ENCODE measurements around the gene RLF.
"Not testable (repeated sequence)": the region's sequence is repeated elsewhere in the genome, so short reads cannot be mapped to it uniquely, and the experiment has no call there.

Gene RLF

DNA sequence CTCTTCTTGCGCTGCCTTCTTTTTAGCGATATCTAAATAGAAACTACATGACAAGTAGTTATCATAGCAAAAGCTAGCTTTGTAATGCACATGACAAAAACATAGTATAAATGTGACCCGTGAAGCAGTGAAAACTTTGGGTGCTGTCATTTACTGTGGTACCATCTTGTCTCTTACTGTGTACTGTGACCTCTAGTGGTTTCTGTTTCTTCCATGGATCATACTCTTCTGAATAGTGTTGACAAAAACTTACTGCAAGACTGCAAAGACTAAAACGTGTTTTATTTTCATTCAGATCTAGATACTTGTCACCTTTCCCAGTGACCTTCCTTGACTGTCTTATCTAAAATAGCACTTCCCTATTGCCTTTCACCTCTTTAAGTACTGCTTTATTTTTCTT lies 6.1 kb downstream of the RLF start:
- in situ Hi-C loops (cut with MboI; ENCODE audit: low sequenced_read_pairs), result no loop called here

DNA sequence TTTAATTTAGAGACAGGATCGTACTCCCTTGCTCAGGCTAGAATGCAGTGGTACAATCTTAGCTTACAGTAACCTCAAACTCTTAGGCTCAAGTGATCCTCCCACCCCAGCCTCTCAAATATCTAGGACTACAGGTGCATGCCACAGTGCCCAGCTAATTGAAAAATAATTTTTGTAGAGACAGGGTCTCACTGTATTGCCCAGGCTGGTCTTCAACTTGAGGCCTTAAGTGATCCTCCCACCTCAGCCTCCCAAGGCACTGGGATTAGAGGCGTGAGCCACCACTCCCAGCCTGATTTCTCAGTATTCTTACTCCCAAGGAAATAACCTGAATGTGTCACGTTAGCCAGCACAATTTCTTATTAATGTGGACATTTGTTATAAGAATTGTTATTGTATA lies 9.8 kb downstream of the RLF start:
- in situ Hi-C loops (cut with MboI; ENCODE audit: low sequenced_read_pairs), result no loop called here

DNA sequence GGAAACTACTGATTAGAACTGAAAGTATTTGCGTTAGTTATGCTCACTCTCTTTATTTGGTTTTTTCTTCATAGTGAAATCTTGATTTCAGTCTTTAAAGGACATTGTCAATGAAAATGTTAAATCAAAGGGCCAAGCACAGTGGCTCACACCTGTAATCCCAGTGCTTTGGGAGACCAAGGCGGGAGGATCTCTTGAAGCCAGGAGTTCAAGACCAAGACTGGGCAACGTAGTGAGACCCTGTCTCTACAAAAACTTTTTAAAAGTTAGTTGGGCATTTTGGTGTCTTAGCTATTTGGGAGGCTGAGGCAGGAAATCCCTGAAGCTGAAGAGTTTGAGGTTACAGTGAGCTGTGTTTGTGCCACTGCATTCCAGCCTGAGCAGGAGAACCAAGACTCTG lies 13.6 kb downstream of the RLF start:
- in situ Hi-C loops (cut with MboI; ENCODE audit: low sequenced_read_pairs), result no loop called here

- in situ Hi-C loops (cut with MboI; ENCODE audit: low sequenced_read_pairs), result not testable (repeated sequence)
Observed at GRCh38 chr1:40176989-40177388, 15.8 kb downstream of the RLF start.

- in situ Hi-C loops (cut with MboI; ENCODE audit: low sequenced_read_pairs), result no loop called here
Observed at GRCh38 chr1:40178200-40178599, 17.0 kb downstream of the RLF start.

DNA sequence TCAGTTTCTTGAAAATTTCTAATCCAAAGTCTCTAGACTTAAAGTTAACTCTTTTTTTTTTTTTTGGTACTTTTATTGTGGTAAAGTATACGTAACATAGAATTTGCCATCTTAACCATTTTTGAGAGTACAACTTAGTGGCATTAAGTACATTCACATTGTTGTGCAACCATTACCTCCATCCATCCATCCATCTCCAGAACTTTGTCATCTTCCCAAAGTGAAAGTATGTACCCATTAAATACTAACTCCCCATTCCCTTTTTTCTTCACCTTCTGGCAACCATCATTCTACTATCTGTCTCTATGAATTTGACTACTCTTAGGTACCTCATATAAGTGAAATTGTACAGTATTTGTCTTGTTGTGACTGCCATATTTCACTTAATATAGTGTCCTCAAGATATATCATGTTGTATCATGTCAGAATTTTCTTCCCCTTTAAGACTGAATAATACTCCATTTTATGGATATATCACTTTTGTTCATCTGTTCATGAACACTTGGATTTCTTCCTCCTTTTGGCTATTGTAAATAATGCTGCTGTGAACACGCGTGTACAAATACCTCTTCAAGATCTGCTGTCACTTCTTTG lies 18.4 kb downstream of the RLF start:
- in situ Hi-C loops (cut with MboI; ENCODE audit: low sequenced_read_pairs), result no loop called here

- in situ Hi-C loops (cut with MboI; ENCODE audit: low sequenced_read_pairs), result no loop called here
Observed at GRCh38 chr1:40183055-40183710, 22.0 kb downstream of the RLF start.

- in situ Hi-C loops (cut with MboI; ENCODE audit: low sequenced_read_pairs), result no loop called here
Observed at GRCh38 chr1:40184193-40184592, 23.0 kb downstream of the RLF start.

DNA sequence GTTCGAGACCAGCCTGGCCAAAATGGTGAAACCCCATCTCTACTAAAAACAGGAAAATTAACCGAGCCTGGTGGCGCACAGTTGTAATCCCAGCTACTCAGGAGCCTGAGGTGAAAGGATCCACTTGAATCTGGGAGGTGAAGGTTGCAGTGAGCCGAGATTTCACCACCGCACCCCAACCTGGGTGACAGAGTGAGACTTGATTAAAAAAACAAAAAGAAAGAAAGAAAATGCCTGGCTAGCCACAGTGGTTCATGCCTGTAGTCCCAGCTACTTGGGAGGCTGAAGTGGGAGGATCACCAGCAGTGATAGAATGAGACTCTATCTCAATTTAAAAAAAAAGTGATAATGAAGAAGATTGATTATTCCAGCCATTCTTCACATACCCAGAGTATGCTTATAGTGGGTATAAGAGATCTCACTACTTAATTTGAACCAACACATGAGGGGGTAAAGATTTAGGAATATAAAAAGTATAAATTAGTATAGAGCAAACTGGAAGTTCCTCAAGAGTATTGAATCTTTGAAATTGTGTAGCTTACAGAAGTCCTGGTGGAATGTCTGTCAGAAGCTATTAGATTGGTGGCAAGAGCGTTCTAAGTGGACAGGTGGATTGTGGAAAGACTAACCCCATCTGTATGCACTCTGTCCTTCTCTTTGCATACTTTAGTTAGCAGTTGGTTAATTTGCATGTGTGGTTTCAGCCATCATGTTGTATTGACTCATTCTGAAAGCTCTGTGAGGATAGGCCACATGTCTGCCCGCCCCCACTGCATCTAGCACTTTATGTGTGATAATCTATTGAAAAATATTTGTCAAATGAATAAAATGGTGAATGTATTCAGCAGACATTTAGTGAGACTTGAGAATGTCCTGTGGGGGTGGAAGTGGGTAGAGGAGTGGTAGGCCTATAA lies 25.0 kb downstream of the RLF start:
- in situ Hi-C loops (cut with MboI; ENCODE audit: low sequenced_read_pairs), result no loop called here

GRCh38 chr1:40187399-40187798 lies 26.2 kb downstream of the RLF start:
- in situ Hi-C loops (cut with MboI; ENCODE audit: low sequenced_read_pairs), result no loop called here

DNA sequence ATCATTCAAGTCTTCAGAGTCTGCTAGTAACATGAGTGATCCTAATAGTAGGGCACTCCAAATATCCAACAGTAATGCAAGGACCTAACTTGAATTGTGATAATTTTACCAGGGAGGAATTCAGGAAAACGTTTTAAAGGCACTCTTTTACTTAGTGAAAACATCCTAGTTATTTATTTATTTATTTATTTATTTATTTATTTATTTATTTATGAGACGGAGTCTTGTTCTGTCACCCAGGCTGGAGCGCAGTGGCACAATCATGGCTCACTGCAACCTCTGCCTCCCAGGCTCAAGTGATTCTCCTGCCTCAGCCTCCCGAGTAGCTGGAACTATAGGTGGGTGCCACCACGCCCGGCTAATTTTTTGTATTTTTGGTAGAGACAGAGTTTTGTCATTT lies 33.5 kb downstream of the RLF start:
- in situ Hi-C loops (cut with MboI; ENCODE audit: low sequenced_read_pairs), result not testable (repeated sequence)

DNA sequence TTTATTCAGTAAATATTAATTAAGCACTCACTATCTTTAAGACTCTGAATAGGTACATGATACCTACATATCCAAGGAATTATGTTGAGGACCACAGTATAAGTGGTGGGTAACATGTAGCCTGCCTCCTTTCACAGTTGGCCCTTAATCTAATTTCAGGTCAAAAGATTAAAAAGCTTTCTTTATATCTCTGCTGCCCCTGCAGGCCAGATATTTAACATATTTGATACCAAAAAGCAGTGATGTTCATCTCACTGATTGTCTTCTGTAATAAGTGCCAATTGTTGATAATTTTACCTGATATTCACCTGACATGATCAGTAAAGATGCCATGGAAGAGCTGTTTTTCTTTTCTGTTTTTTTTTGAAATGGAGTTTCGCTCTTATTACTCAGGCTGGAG lies 36.5 kb downstream of the RLF start:
- in situ Hi-C loops (cut with MboI; ENCODE audit: low sequenced_read_pairs), result no loop called here

DNA sequence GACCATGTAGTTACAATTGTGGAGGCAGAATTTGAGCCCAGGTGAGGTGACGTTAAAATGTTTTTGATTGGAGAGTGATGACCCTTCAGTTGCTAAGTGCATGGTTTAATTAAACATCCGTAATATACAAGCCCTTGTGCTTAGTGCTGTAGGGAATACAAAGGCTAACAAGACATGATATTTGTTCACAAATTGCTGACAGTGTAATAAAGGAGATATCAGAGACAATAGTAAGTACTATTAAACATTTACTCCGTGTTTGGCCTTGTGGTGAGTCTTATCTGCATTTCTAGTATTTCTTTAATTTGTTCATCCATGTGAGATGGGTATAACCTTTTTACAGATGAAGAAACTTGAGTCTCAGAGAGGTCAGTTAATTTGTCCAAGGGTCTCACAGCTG lies 37.9 kb downstream of the RLF start:
- in situ Hi-C loops (cut with MboI; ENCODE audit: low sequenced_read_pairs), result no loop called here

DNA sequence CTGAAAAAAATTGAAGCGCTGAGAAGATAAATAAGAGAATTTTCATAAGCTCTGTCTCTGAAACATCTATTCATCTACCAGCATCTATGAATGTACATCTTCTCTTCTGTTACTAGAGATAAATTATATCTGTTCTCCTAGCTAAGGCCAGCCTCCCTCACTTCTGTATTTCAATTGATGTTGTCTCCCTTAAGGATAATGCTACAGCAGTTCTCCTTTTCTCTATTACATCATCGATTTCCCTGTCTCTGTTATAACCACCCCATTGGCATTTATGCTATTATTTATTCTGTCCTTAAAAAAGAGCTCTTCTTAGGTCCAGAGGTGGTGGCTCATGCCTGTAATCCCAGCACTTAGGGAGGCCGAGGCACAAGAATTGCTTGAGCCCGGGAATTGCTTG lies 43.7 kb downstream of the RLF start:
- in situ Hi-C loops (cut with MboI; ENCODE audit: low sequenced_read_pairs), result no loop called here

DNA sequence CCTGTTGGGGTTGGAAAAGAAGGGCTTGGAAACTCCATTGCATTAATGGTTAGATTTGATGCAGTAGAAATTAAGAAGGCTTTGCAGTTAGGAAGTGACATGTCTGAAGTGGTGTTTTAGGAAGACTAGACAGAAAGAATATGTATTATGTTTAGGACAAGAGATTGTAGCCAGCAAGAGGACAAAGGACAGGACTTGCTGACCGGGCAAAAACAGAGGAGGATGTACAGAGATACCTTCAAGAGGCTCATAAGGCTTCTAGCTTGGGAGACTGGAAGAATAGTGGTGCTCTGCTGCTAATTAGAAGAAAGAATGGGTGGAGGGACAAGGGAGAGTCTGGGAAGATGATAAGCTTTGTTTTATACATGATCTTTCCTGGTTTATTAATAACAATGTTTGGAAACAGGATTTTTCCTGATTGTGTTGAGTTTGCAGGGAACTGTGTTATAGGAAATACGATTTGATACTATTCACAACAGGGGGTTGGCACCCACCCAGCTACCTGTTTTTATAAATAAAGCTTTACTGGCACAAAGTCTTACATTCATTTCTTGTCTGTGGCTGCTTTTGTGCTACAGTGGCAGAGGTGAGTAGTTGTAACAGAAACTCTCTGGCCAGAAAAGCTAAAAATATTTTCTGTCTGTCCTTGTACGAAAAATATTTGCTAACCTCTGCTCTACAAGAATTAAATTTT lies 49.5 kb downstream of the RLF start:
- in situ Hi-C loops (cut with MboI; ENCODE audit: low sequenced_read_pairs), result no loop called here

GRCh38 chr1:40218333-40218732 lies 57.1 kb downstream of the RLF start:
- in situ Hi-C loops (cut with MboI; ENCODE audit: low sequenced_read_pairs), result no loop called here

- in situ Hi-C loops (cut with MboI; ENCODE audit: low sequenced_read_pairs), result not testable (repeated sequence)
Observed at GRCh38 chr1:40221471-40221905, 60.3 kb downstream of the RLF start.

DNA sequence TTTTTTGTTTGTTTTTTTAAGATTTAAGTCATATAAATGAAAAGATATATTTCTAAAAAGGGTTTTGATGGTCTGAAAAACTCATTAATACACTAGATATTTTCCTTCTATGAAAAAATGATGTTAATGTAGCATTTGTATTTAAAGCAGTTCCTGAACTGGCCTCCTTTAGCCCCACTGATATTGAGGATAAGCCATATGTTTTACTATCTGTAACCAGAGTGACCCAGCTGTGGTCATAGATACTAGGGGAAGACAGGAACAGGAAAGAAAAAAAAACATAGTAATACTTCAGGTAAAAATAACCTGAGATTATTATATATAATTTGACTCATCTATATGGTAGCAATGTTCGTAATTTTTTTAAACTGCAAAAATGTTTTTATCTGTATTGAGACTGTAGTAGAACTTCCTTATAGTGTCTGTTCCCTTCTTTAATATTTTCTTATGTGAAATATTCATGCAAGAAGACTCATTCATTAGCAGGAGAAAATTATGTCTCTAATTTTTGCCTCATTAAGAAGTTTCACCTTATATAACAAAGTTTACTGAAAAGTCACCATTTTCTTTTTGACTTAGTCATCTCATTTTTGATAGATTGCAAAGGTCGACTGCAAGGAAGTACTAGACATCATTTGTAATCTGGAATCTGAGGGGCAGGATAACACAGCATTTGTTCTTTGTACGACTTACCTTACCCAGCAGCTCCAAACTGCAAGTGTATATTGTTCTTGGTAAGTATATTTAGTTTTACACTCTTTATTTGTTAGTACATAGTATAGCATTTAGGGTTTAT lies 61.0 kb downstream of the RLF start:
- in situ Hi-C loops (cut with MboI; ENCODE audit: low sequenced_read_pairs), result no loop called here

GRCh38 chr1:40224040-40224439 lies 62.9 kb downstream of the RLF start:
- in situ Hi-C loops (cut with MboI; ENCODE audit: low sequenced_read_pairs), result no loop called here

- in situ Hi-C loops (cut with MboI; ENCODE audit: low sequenced_read_pairs), result no loop called here
Observed at GRCh38 chr1:40226192-40226591, 65.0 kb downstream of the RLF start.

GRCh38 chr1:40232444-40232843 lies 71.3 kb downstream of the RLF start:
- in situ Hi-C loops (cut with MboI; ENCODE audit: low sequenced_read_pairs), result no loop called here
